Stomach (tissue), 4 donors: Measurements from ENCODE around the gene SMIM21.

Experiments
- CTCF ChIP-seq, 7 experiments: fragments of 450-650 bp in 4 of 7; fragments of 200-600 bp in 3 of 7; sonication (generic) in 3 of 7; IDR thresholded peaks; one replicate each; pipeline ENCODE4 v1.5.1; 2016 to 2019; ENCODE audit warnings: antibody characterized with exemption in 7 of 7, control low read depth in 2 of 7, mild to moderate bottlenecking in 1 of 7
- POLR2AphosphoS5 ChIP-seq, 3 donors: sonication (generic); formaldehyde crosslinking; IDR thresholded peaks; one replicate each; pipeline ENCODE4 v1.6.1; 2016; ENCODE audit warnings: antibody characterized with exemption in 3 of 3

GRCh38 chr18:75429975-75430374 lies 2.5 kb upstream of the SMIM21 start:
- TF ChIP-seq CTCF (IDR thresholded peaks at IDR 0.05) (no peak), POLR2AphosphoS5 (IDR thresholded peaks at IDR 0.05) (no peak)
